Measurements from ENCODE around the gene AKT3.

DNA sequence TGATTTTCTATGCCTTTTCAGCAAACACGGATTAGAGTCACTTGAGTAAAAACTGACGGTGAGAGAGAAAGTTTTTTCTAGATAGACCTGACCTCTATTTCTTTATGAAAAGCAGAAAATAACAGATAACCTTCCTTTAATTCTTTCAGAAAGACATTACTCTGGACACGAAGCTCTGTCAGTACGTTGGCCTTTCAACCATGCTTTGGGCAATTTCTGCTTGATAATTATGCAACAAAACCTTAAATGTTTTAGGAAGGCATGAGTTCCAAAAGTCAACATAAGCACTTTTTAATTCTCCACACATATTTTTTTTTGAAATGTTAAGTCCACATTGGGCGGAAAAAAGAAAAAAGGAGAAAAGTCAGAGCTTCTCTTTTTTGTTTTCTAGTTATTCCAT is 137.8 kb downstream of the AKT3 start:
- TF ChIP-seq EZH2 (IDR thresholded peaks at IDR 0.05; ENCODE audit: borderline replicate concordance) (no peak), CTCF (IDR thresholded peaks at IDR 0.05; ENCODE audit: poor library complexity) (no peak)
